Inferior parietal cortex (tissue), 1 donor: ENCODE measurements around the gene MUC21.

Experiments
- DNase-seq: peaks from one replicate; pipeline ENCODE4 v3.0.0-alpha.2; 2016; ENCODE audit errors: extremely low spot score

MUC21 gene

GRCh38 chr6:30983439-30983838 is at the start of gene MUC21:
Gene MUC21, plus strand, starts transcription at chr6:30983718. Its CDS starts 241 bp downstream, at chr6:30983959.
- no peak for DNase-seq

- no peak for DNase-seq
Observed at GRCh38 chr6:30935018-30935417, 48.5 kb upstream of the MUC21 start.

- no peak for DNase-seq
Observed at GRCh38 chr6:30937265-30937664, 46.3 kb upstream of the MUC21 start.

- no peak for DNase-seq
Observed at GRCh38 chr6:30938730-30939129, 44.8 kb upstream of the MUC21 start.

- DNase-seq: no peak
Observed at GRCh38 chr6:30939473-30939872, 44.0 kb upstream of the MUC21 start.

GRCh38 chr6:30940361-30940986 is 43.0 kb upstream of the MUC21 start, which contains the start of gene MUCL3:
Gene MUCL3, plus strand, starts transcription at chr6:30940973. Its CDS starts 27 bp downstream, at chr6:30941000.
- DNase-seq: no peak

GRCh38 chr6:30942338-30943060 is 41.0 kb upstream of the MUC21 start:
- no peak for DNase-seq

- DNase-seq: no peak
Observed at GRCh38 chr6:30944051-30944450, 39.5 kb upstream of the MUC21 start.

GRCh38 chr6:30945281-30945680 is 38.2 kb upstream of the MUC21 start:
- DNase-seq: no peak

GRCh38 chr6:30947231-30947630 is 36.3 kb upstream of the MUC21 start:
- no peak for DNase-seq

- DNase-seq: no peak
Observed at GRCh38 chr6:30948811-30949210, 34.7 kb upstream of the MUC21 start.

GRCh38 chr6:30951907-30952469 is 31.5 kb upstream of the MUC21 start:
- DNase-seq: no peak

GRCh38 chr6:30954631-30955366 is 28.7 kb upstream of the MUC21 start:
- DNase-seq: no peak

GRCh38 chr6:30955367-30956042 is 28.0 kb upstream of the MUC21 start:
- DNase-seq: peak; percentile 17

GRCh38 chr6:30957716-30958115 is 25.8 kb upstream of the MUC21 start:
- DNase-seq: no peak

GRCh38 chr6:30960907-30961673 is 22.4 kb upstream of the MUC21 start:
- no peak for DNase-seq

- no peak for DNase-seq
Observed at GRCh38 chr6:30962716-30963115, 20.8 kb upstream of the MUC21 start.

GRCh38 chr6:30963641-30964040 is 19.9 kb upstream of the MUC21 start:
- DNase-seq: no peak

GRCh38 chr6:30964075-30964474 is 19.4 kb upstream of the MUC21 start:
- DNase-seq: no peak

GRCh38 chr6:30965140-30965601 is 18.3 kb upstream of the MUC21 start:
- DNase-seq: no peak

GRCh38 chr6:30966154-30966553 is 17.4 kb upstream of the MUC21 start:
- DNase-seq: no peak
